NB4 (cell line): ENCODE data around the gene SNED1.

ENCODE experiments used
- CTCF ChIP-seq: IDR thresholded peaks from one replicate; pipeline ENCODE4 v1.5.1; 2012; ENCODE audit warnings: low read depth, low read length
- MAX ChIP-seq: IDR thresholded peaks from 2 replicates; pipeline ENCODE4 v1.6.1; 2011; ENCODE audit warnings: low read depth, low read length
- MYC ChIP-seq: IDR thresholded peaks from 2 replicates; pipeline ENCODE4 v1.6.1; 2011; ENCODE audit warnings: low read depth, low read length
- POLR2A ChIP-seq: IDR thresholded peaks from 2 replicates; pipeline ENCODE4 v1.6.1; 2011; ENCODE audit warnings: mild to moderate bottlenecking; ENCODE audit not compliant: insufficient read length; ENCODE audit errors: extremely low read depth

- TF ChIP-seq POLR2A (no peak), CTCF (no peak), MAX (no peak), MYC (no peak)
Observed at GRCh38 chr2:241092677-241093076, 94.3 kb downstream of the SNED1 start.
